Suprapubic skin (tissue), 3 donors: Measurements from ENCODE around the gene IFNL4.
"Not testable (repeated sequence)": the region's sequence is repeated elsewhere in the genome, so short reads cannot be mapped to it uniquely, and the experiment has no call there.

ENCODE experiments used
- CTCF ChIP-seq, 2 donors: fragments of 200-600 bp in 1 of 2; fragments of 450-650 bp in 1 of 2; sonication (generic) in 1 of 2; IDR thresholded peaks; one replicate each; pipeline ENCODE4 v1.5.1; 2016 to 2019; ENCODE audit warnings: antibody characterized with exemption in 2 of 2, mild to moderate bottlenecking in 1 of 2, moderate library complexity in 1 of 2
- EP300 ChIP-seq: sonication (generic); formaldehyde crosslinking; IDR thresholded peaks from one replicate; pipeline ENCODE4 v1.6.1; 2017; ENCODE audit warnings: antibody characterized with exemption
- POLR2A ChIP-seq, 2 donors: fragments of 450-650 bp; IDR thresholded peaks; one replicate each; pipeline ENCODE4 v1.6.1; 2017; ENCODE audit warnings: antibody characterized with exemption in 2 of 2, mild to moderate bottlenecking in 2 of 2, moderate library complexity in 2 of 2

DNA sequence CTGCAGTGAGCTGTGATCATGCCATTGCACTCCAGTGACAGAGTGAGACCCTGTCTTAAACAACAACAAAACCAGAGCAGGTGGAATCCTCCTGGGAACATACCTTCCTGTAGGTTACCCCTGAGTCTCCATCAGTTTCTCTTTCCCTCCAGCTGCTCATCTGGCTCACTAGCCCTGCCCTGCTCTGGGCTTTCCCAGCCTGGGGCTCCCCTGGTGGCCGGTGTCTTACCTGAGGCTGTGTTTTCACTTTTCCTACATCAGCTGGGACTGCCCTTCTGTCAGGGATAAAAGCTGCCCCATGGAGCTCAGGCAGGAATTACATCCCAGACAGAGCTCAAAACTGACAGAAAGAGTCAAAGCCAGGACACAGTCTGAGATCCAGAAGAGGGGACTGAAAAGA, 19.4 kb upstream of the IFNL4 start, which contains the start of gene IFNL2:
- TF ChIP-seq POLR2A (IDR thresholded peaks at IDR 0.05); CTCF (IDR thresholded peaks at IDR 0.05); EP300: not testable (repeated sequence)
